GM12892 (cell line): Measurements from ENCODE around the gene KLHDC10.

Experiments used
- POLR2A ChIP-seq: IDR thresholded peaks from 2 replicates; pipeline ENCODE4 v1.6.1; 2011; ENCODE audit warnings: low read depth, low read length, control low read depth
- POLR2AphosphoS5 ChIP-seq: IDR thresholded peaks from 2 replicates; pipeline ENCODE4 v1.6.1; 2011; ENCODE audit warnings: low read depth, low read length, control low read depth

- TF ChIP-seq POLR2A = no peak
- no peak for TF ChIP-seq POLR2AphosphoS5
These were observed 26.0 kb downstream of the KLHDC10 start for GRCh38 chr7:130096243-130096827.
